ENCODE results near the gene RTKN.

The RTKN gene

GRCh38 chr2:74390606-74391005 lies 51.1 kb downstream of the RTKN start (continued):
- TF ChIP-seq TSHZ2 (CRISPR knock-in tag; IDR thresholded peaks at IDR 0.05), result no peak

GRCh38 chr2:74387346-74387745 lies 54.4 kb downstream of the RTKN start:
- TF ChIP-seq ZFP30 (CRISPR knock-in tag; IDR thresholded peaks at IDR 0.05) (no peak), TCF4 (CRISPR knock-in tag; IDR thresholded peaks at IDR 0.05; ENCODE audit: borderline replicate concordance) (no peak), ZNF565 (CRISPR knock-in tag; conservative IDR thresholded peaks at IDR 0.05; ENCODE audit: low read depth) (no peak), CREB5 (CRISPR knock-in tag; IDR thresholded peaks at IDR 0.05; ENCODE audit: low read depth) (no peak), ARNTL (CRISPR knock-in tag; IDR thresholded peaks at IDR 0.05; ENCODE audit: borderline replicate concordance, low read depth) (no peak), TOX (CRISPR knock-in tag; IDR thresholded peaks at IDR 0.05; ENCODE audit: borderline replicate concordance) (no peak), BACH2 (CRISPR knock-in tag; IDR thresholded peaks at IDR 0.05; ENCODE audit: borderline replicate concordance) (no peak), ZNF8 (CRISPR knock-in tag; IDR thresholded peaks at IDR 0.05) (no peak), PATZ1 (CRISPR knock-in tag; IDR thresholded peaks at IDR 0.05; ENCODE audit: borderline replicate concordance) (no peak), ESRRG (CRISPR knock-in tag; IDR thresholded peaks at IDR 0.05) (no peak)
- ATAC-seq, result no peak

- no peak for ATAC-seq
- no peak for TF ChIP-seq GLIS3 (CRISPR knock-in tag; IDR thresholded peaks at IDR 0.05)
- no peak for TF ChIP-seq ZC3H10 (CRISPR knock-in tag; IDR thresholded peaks at IDR 0.05)
- no peak for TF ChIP-seq ISL1 (CRISPR knock-in tag; IDR thresholded peaks at IDR 0.05)
- TF ChIP-seq TSHZ2 (CRISPR knock-in tag; IDR thresholded peaks at IDR 0.05), result no peak
- TF ChIP-seq RARB (CRISPR knock-in tag; IDR thresholded peaks at IDR 0.05), result no peak
- no peak for TF ChIP-seq ESRRG (CRISPR knock-in tag; IDR thresholded peaks at IDR 0.05)
- no peak for TF ChIP-seq ZNF8 (CRISPR knock-in tag; IDR thresholded peaks at IDR 0.05)
- no peak for TF ChIP-seq SNAI2 (CRISPR knock-in tag; IDR thresholded peaks at IDR 0.05)
- no peak for TF ChIP-seq PPARA (CRISPR knock-in tag; IDR thresholded peaks at IDR 0.05; ENCODE audit: borderline replicate concordance)
- no peak for TF ChIP-seq CSDC2 (CRISPR knock-in tag; IDR thresholded peaks at IDR 0.05)
- TF ChIP-seq CSRNP3 (CRISPR knock-in tag; IDR thresholded peaks at IDR 0.05), result no peak
Measured at GRCh38 chr2:74385396-74385795, 56.3 kb downstream of the RTKN start.

- TF ChIP-seq TCF4 (CRISPR knock-in tag; IDR thresholded peaks at IDR 0.05; ENCODE audit: borderline replicate concordance) (no peak), PPARA (CRISPR knock-in tag; IDR thresholded peaks at IDR 0.05; ENCODE audit: borderline replicate concordance) (no peak), TOX (CRISPR knock-in tag; IDR thresholded peaks at IDR 0.05; ENCODE audit: borderline replicate concordance) (no peak), BACH2 (CRISPR knock-in tag; IDR thresholded peaks at IDR 0.05; ENCODE audit: borderline replicate concordance) (no peak), POU6F1 (CRISPR knock-in tag; IDR thresholded peaks at IDR 0.05; ENCODE audit: borderline replicate concordance, low read depth) (no peak), SNAI2 (CRISPR knock-in tag; IDR thresholded peaks at IDR 0.05) (no peak)
- ATAC-seq, result no peak
Measured at GRCh38 chr2:74384051-74384450, 57.7 kb downstream of the RTKN start.
